Tibial nerve (tissue), 4 donors: ENCODE data around the gene UBN2.

Experiments
- CTCF ChIP-seq, 5 experiments: fragments of 200-600 bp in 3 of 5; fragments of 450-650 bp in 2 of 5; sonication (generic) in 3 of 5; IDR thresholded peaks; one replicate each; pipeline ENCODE4 v1.5.1; 2016 to 2019; ENCODE audit warnings: antibody characterized with exemption in 5 of 5, mild to moderate bottlenecking in 3 of 5, moderate library complexity in 2 of 5
- EP300 ChIP-seq, 2 donors: sonication (generic); formaldehyde crosslinking; IDR thresholded peaks; one replicate each; pipeline ENCODE4 v1.6.1; 2017; ENCODE audit warnings: antibody characterized with exemption in 2 of 2, mild to moderate bottlenecking in 1 of 2
- POLR2A ChIP-seq, 2 donors: fragments of 450-650 bp; IDR thresholded peaks; one replicate each; pipeline ENCODE4 v1.6.1; 2017; ENCODE audit warnings: antibody characterized with exemption in 2 of 2, mild to moderate bottlenecking in 2 of 2, moderate library complexity in 2 of 2

- TF ChIP-seq CTCF (IDR thresholded peaks at IDR 0.05) (no peak), POLR2A (IDR thresholded peaks at IDR 0.05) (no peak), EP300 (IDR thresholded peaks at IDR 0.05) (no peak)
Observed at GRCh38 chr7:139284252-139284896, 53.3 kb downstream of the UBN2 start.
